ENCODE results near the gene PCSK2.

Gene PCSK2

GRCh38 chr20:17498641-17499040 is 271.8 kb downstream of the PCSK2 start:
- H3K27ac ChIP-seq = no peak overlapping the region
- TF ChIP-seq CTCF (conservative IDR thresholded peaks at IDR 0.05) = no peak
- TF ChIP-seq ZFX (IDR thresholded peaks at IDR 0.05) = no peak

GRCh38 chr20:17499041-17499440 is 272.2 kb downstream of the PCSK2 start:
- TF ChIP-seq CTCF (conservative IDR thresholded peaks at IDR 0.05) = no peak
- H3K27ac ChIP-seq = no peak overlapping the region

GRCh38 chr20:17500271-17500670 is 273.4 kb downstream of the PCSK2 start:
- TF ChIP-seq ZFX (IDR thresholded peaks at IDR 0.05) (no peak), CTCF (conservative IDR thresholded peaks at IDR 0.05) (no peak)
- H3K27ac ChIP-seq = no peak overlapping the region

- no peak for TF ChIP-seq CTCF (conservative IDR thresholded peaks at IDR 0.05)
- no peak for TF ChIP-seq ZFX (IDR thresholded peaks at IDR 0.05)
- no peak overlapping the region for H3K27ac ChIP-seq
These were observed 274.0 kb downstream of the PCSK2 start for GRCh38 chr20:17500826-17501225.

- H3K27ac ChIP-seq = no peak overlapping the region
- TF ChIP-seq ZFX (IDR thresholded peaks at IDR 0.05) = no peak
- TF ChIP-seq CTCF (conservative IDR thresholded peaks at IDR 0.05) = no peak
These were observed 274.9 kb downstream of the PCSK2 start for GRCh38 chr20:17501701-17502100.

- TF ChIP-seq ZFX (IDR thresholded peaks at IDR 0.05) = no peak
- no peak for TF ChIP-seq CTCF (conservative IDR thresholded peaks at IDR 0.05)
These were observed 275.3 kb downstream of the PCSK2 start for GRCh38 chr20:17502105-17502504.

GRCh38 chr20:17503301-17504065 is 276.6 kb downstream of the PCSK2 start:
- no peak overlapping the region for H3K27ac ChIP-seq
- TF ChIP-seq ZFX (IDR thresholded peaks at IDR 0.05) = no peak
- no peak for TF ChIP-seq CTCF (conservative IDR thresholded peaks at IDR 0.05)

More at GRCh38 chr20:17502105-17502504, 275.3 kb downstream of the PCSK2 start:
- no peak overlapping the region for H3K27ac ChIP-seq
